IPS-15b (cell line): ENCODE results near the gene SOS1.
"Not testable (repeated sequence)": the region's sequence is repeated elsewhere in the genome, so short reads cannot be mapped to it uniquely, and the experiment has no call there.

Experiments
- H3K27me3 ChIP-seq: one replicate; pipeline ENCODE4 v1.6.1; 2013; ENCODE audit warnings: low read length; ENCODE audit not compliant: control insufficient read depth, insufficient read depth
- H3K36me3 ChIP-seq: one replicate; pipeline ENCODE4 v1.6.1; 2013; ENCODE audit warnings: low read length; ENCODE audit not compliant: control insufficient read depth, insufficient read depth
- H3K4me1 ChIP-seq: one replicate; pipeline ENCODE4 v1.6.1; 2013; ENCODE audit warnings: mild to moderate bottlenecking, low read length; ENCODE audit not compliant: control insufficient read depth, insufficient read depth
- H3K4me3 ChIP-seq: one replicate; pipeline ENCODE4 v1.5.1; 2013; ENCODE audit warnings: low read depth, low read length
- H3K9ac ChIP-seq: one replicate; pipeline ENCODE4 v1.6.1; 2013; ENCODE audit warnings: low read depth, mild to moderate bottlenecking, low read length
- H3K9me3 ChIP-seq: one replicate; pipeline ENCODE4 v1.6.1; 2013; ENCODE audit warnings: mild to moderate bottlenecking, low read length; ENCODE audit not compliant: control insufficient read depth, insufficient read depth

SOS1 gene

GRCh38 chr2:39058101-39058500, 62.8 kb downstream of the SOS1 start:
- no peaks in the 10 kb centered on the region for H3K27me3 ChIP-seq
- no peak overlapping the region for H3K9ac ChIP-seq
- no peaks in the 10 kb centered on the region for H3K9me3 ChIP-seq
- H3K4me1 ChIP-seq, result no peaks in the 10 kb centered on the region
- H3K4me3 ChIP-seq, result no peak overlapping the region
- no peaks in the 10 kb centered on the region for H3K36me3 ChIP-seq

DNA sequence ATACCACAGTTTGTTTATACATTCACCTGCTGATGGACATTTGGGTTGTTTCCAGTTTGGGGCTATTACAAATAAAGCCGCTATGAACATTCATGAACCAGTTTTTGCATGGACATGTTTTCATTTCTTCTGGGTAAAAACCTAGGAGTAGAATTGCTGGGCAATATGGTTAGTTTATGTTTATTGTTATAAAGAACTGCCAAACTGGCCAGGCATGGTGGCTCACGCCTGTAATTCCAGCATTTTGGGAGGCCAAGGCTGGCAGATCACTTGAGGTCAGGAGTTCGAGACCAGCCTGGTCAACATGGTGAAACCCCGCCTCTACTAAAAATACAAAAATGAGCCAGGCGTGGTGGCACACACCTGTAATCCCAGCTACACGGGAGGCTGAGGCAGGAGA, 68.2 kb downstream of the SOS1 start:
- H3K9me3 ChIP-seq, H3K4me1 ChIP-seq, H3K4me3 ChIP-seq, H3K27me3 ChIP-seq, H3K9ac ChIP-seq, H3K36me3 ChIP-seq: not testable (repeated sequence)

DNA sequence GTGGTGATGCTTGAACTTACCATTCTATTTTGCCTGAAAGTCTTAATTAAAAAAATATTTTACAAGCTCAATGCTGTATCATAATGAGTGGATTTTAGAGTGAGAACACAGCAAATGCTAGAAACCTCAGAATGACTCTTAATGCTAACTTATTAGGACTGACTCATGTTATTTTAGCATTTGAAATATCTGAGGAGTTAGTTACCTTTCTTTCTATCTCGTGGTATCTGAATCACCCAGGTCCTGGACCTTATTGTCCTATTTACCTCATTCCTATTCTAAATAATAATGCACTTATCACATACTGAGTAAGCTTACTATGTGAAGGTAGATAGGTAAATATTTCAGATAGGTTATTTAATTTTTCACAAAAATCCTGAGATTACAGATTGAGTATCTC, 70.7 kb downstream of the SOS1 start:
- H3K4me3 ChIP-seq, result no peak overlapping the region
- H3K9ac ChIP-seq, result no peak overlapping the region
- H3K36me3 ChIP-seq, result no peaks in the 10 kb centered on the region
- H3K4me1 ChIP-seq, result peaks cover 6% of the 10 kb centered on the region
- H3K9me3 ChIP-seq, result no peaks in the 10 kb centered on the region
- H3K27me3 ChIP-seq, result no peaks in the 10 kb centered on the region

- Histone ChIP-seq H3K4me1 (no peaks in the 10 kb centered on the region), H3K36me3 (no peaks in the 10 kb centered on the region), H3K9ac (no peak overlapping the region), H3K4me3 (no peak overlapping the region), H3K27me3 (no peaks in the 10 kb centered on the region), H3K9me3 (no peaks in the 10 kb centered on the region)
These were observed 81.8 kb downstream of the SOS1 start for GRCh38 chr2:39039072-39039471.

- Histone ChIP-seq H3K9ac (no peak overlapping the region), H3K9me3 (no peaks in the 10 kb centered on the region), H3K4me1 (no peaks in the 10 kb centered on the region), H3K4me3 (no peak overlapping the region), H3K27me3 (no peaks in the 10 kb centered on the region), H3K36me3 (no peaks in the 10 kb centered on the region)
These were observed 86.9 kb downstream of the SOS1 start for GRCh38 chr2:39033980-39034379.

DNA sequence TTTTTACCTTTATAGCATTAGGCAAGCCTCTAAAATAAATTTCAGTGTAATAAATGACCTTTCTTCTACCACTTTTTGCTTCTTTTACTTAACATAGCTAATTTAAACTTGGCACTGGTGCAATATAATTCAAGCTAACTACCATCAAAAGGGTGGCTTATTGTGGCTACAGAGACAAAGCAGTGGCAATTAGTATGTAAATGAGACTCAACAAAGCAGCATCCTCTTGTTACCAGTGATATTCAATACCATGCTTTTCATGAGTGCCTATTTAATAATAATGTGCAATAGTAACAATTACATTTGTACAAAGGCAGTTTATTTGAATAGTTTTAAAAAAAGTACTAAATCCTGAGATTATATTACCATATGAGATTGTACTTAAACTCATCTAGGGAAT, 93.4 kb downstream of the SOS1 start:
- Histone ChIP-seq H3K9ac (no peak overlapping the region), H3K4me3 (no peak overlapping the region), H3K9me3 (no peaks in the 10 kb centered on the region), H3K27me3 (no peaks in the 10 kb centered on the region), H3K36me3 (no peaks in the 10 kb centered on the region), H3K4me1 (peaks cover 9% of the 10 kb centered on the region)

DNA sequence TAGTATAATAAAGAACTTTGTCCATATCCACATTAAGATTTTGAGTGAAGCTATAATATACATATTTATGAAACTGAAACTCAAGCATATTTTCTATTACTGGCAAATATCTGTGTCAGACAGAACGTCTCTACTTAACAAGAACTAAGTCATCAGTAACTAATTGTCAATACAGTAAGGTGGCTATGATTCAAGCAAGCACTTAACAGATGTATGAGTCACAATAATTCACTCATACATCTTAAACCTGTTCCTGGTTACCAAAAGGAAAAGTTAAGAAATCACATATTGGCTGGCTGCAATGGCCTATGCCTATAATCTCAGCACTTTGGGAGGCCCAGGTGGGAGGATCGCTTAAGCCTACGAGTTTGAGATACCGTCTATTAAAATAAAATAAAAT, 96.0 kb downstream of the SOS1 start:
- H3K9me3 ChIP-seq, result no peaks in the 10 kb centered on the region
- H3K4me1 ChIP-seq, result peaks cover 11% of the 10 kb centered on the region
- no peaks in the 10 kb centered on the region for H3K27me3 ChIP-seq
- no peak overlapping the region for H3K4me3 ChIP-seq
- no peaks in the 10 kb centered on the region for H3K36me3 ChIP-seq
- H3K9ac ChIP-seq, result no peak overlapping the region

DNA sequence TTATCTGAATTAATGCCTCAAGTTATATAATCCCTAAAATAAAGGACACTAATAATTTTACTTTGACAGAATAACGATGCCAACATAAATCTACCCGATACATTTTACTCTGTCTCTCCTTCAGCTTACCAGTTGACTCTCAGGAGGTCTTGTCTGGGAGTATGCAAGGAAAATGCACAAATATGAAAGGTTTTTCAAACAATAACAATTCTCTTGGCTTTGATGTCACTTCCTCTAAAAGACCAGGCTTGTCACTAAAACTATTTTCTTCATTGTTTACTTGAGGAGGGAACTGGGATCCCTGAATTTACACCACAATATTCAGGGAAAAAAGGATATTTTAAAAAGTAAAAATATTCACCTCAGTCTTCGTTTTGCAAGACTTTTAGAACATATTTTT, 97.2 kb downstream of the SOS1 start:
- peaks cover 16% of the 10 kb centered on the region for H3K4me1 ChIP-seq
- no peak overlapping the region for H3K9ac ChIP-seq
- no peaks in the 10 kb centered on the region for H3K9me3 ChIP-seq
- H3K27me3 ChIP-seq, result no peaks in the 10 kb centered on the region
- H3K4me3 ChIP-seq, result no peak overlapping the region
- H3K36me3 ChIP-seq, result no peaks in the 10 kb centered on the region

GRCh38 chr2:39022642-39023235, 98.1 kb downstream of the SOS1 start:
- Histone ChIP-seq H3K4me3 (no peak overlapping the region), H3K9ac (no peak overlapping the region), H3K4me1 (peaks cover 14% of the 10 kb centered on the region), H3K36me3 (no peaks in the 10 kb centered on the region), H3K9me3 (no peaks in the 10 kb centered on the region), H3K27me3 (no peaks in the 10 kb centered on the region)

GRCh38 chr2:39020383-39020782, 100.5 kb downstream of the SOS1 start:
- Histone ChIP-seq H3K4me1 (peaks cover 12% of the 10 kb centered on the region), H3K9ac (no peak overlapping the region), H3K27me3 (no peaks in the 10 kb centered on the region), H3K9me3 (no peaks in the 10 kb centered on the region), H3K4me3 (no peak overlapping the region), H3K36me3 (no peaks in the 10 kb centered on the region)

GRCh38 chr2:39018638-39019037, 102.2 kb downstream of the SOS1 start:
- Histone ChIP-seq H3K4me3 (no peak overlapping the region), H3K9me3 (no peaks in the 10 kb centered on the region), H3K36me3 (no peaks in the 10 kb centered on the region), H3K4me1 (peaks cover 12% of the 10 kb centered on the region), H3K27me3 (no peaks in the 10 kb centered on the region), H3K9ac (no peak overlapping the region)

GRCh38 chr2:39017334-39017733, 103.5 kb downstream of the SOS1 start:
- H3K27me3 ChIP-seq, result no peaks in the 10 kb centered on the region
- H3K36me3 ChIP-seq, result no peaks in the 10 kb centered on the region
- no peak overlapping the region for H3K9ac ChIP-seq
- H3K4me1 ChIP-seq, result peaks cover 10% of the 10 kb centered on the region
- H3K9me3 ChIP-seq, result no peaks in the 10 kb centered on the region
- H3K4me3 ChIP-seq, result no peak overlapping the region
